ENCODE results near the gene CADPS2.

The CADPS2 gene

GRCh38 chr7:122515404-122515803 lies 370.9 kb downstream of the CADPS2 start:
- no peak overlapping the region for H3K4me3 ChIP-seq (ENCODE audit: low read depth, low read length)
- no peak for DNase-seq (ENCODE audit: low read depth, low spot score)
- in situ Hi-C loops (cut with HindIII; ENCODE audit: low sequenced_read_pairs): no loop called here
- TF ChIP-seq CTCF (IDR thresholded peaks at IDR 0.05; ENCODE audit: low read depth, low read length): no peak

GRCh38 chr7:122511268-122511667 lies 375.0 kb downstream of the CADPS2 start:
- DNase-seq (ENCODE audit: low read depth, low spot score): no peak
- in situ Hi-C loops (cut with HindIII; ENCODE audit: low sequenced_read_pairs): no loop called here
- H3K4me3 ChIP-seq (ENCODE audit: low read depth, low read length): no peak overlapping the region
- no peak for TF ChIP-seq CTCF (IDR thresholded peaks at IDR 0.05; ENCODE audit: low read depth, low read length)

- no peak overlapping the region for H3K4me3 ChIP-seq (ENCODE audit: low read depth, low read length)
- in situ Hi-C loops (cut with HindIII; ENCODE audit: low sequenced_read_pairs): no loop called here
- no peak for TF ChIP-seq CTCF (IDR thresholded peaks at IDR 0.05; ENCODE audit: low read depth, low read length)
- DNase-seq (ENCODE audit: low read depth, low spot score): no peak
Measured at GRCh38 chr7:122507591-122507990, 378.7 kb downstream of the CADPS2 start.

GRCh38 chr7:122492007-122492406 lies 394.3 kb downstream of the CADPS2 start:
- no peak overlapping the region for H3K4me3 ChIP-seq (ENCODE audit: low read depth, low read length)
- no peak for DNase-seq (ENCODE audit: low read depth, low spot score)
- in situ Hi-C loops (cut with HindIII; ENCODE audit: low sequenced_read_pairs): no loop called here
- TF ChIP-seq CTCF (IDR thresholded peaks at IDR 0.05; ENCODE audit: low read depth, low read length): no peak

GRCh38 chr7:122488241-122488640 lies 398.0 kb downstream of the CADPS2 start:
- DNase-seq (ENCODE audit: low read depth, low spot score): no peak
- no peak for TF ChIP-seq CTCF (IDR thresholded peaks at IDR 0.05; ENCODE audit: low read depth, low read length)
- in situ Hi-C loops (cut with HindIII; ENCODE audit: low sequenced_read_pairs): no loop called here
- H3K4me3 ChIP-seq (ENCODE audit: low read depth, low read length): no peak overlapping the region

GRCh38 chr7:122487131-122487530 lies 399.1 kb downstream of the CADPS2 start:
- in situ Hi-C loops (cut with HindIII; ENCODE audit: low sequenced_read_pairs): no loop called here
- no peak for TF ChIP-seq CTCF (IDR thresholded peaks at IDR 0.05; ENCODE audit: low read depth, low read length)
- no peak overlapping the region for H3K4me3 ChIP-seq (ENCODE audit: low read depth, low read length)
- DNase-seq (ENCODE audit: low read depth, low spot score): peak; percentile 68

GRCh38 chr7:122485856-122486255 lies 400.4 kb downstream of the CADPS2 start:
- no peak overlapping the region for H3K4me3 ChIP-seq (ENCODE audit: low read depth, low read length)
- DNase-seq (ENCODE audit: low read depth, low spot score): peak; percentile 65
- TF ChIP-seq CTCF (IDR thresholded peaks at IDR 0.05; ENCODE audit: low read depth, low read length): no peak
- in situ Hi-C loops (cut with HindIII; ENCODE audit: low sequenced_read_pairs): no loop called here
